MM.1S (cell line): ENCODE data around the gene SLC35D1.

ENCODE experiments used
- CTCF ChIP-seq: fragments of 300-600 bp; sonication (generic); IDR thresholded peaks from 2 replicates; pipeline ENCODE4 v1.5.1; 2016; ENCODE audit warnings: antibody characterized with exemption, low read length, mixed read lengths
- EZH2phosphoT487 ChIP-seq: fragments of 300-600 bp; sonication (generic); IDR thresholded peaks from 2 replicates; pipeline ENCODE4 v1.6.1; 2018; ENCODE audit warnings: antibody characterized with exemption, low read length

DNA sequence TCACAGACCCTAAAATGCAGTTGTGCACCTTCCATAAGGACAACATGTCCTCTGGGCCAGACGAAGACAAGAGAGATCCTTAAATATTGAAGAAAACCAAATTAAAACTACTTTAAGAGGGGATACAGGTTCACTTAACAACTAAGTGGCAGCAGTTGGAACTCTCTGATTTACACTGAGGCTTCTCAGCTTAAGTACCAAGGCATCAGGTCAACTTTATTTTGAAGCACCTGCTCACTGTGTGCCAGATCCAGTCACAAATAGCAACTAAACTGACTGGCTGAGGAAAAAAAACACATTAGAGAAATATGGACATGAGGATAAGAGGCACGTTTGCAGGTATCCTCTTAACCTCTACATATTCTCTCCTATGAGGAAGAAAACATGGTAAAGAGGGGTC lies 33.2 kb downstream of the SLC35D1 start:
- no peak for TF ChIP-seq CTCF
- no peak for TF ChIP-seq EZH2phosphoT487
